GM23338 (cell line): ENCODE results near the gene C16orf87. TPM values are rescaled to one million over a fixed set of nuclear protein-coding genes. Genes with fewer than 3 reads are reported as not detected.

Source experiments
- ATAC-seq: fragments of 200-7000 bp; cut with Tn5 transposase; 3 replicates; pipeline ENCODE4 v1.9.1; 2020
- DNase-seq: peaks from one replicate; pipeline ENCODE4 v3.0.0-alpha.2; 2015; ENCODE audit warnings: low spot score
- H2AFZ ChIP-seq: fragments of 200-600 bp; sonication (generic); 2 replicates; pipeline ENCODE4 v1.8.0; 2016; ENCODE audit warnings: antibody characterized with exemption, mild to moderate bottlenecking, moderate library complexity
- H3F3A ChIP-seq: fragments of 200-600 bp; sonication (generic); replicated peaks from 2 replicates; pipeline ENCODE4 v1.8.0; 2017; ENCODE audit warnings: antibody characterized with exemption, mixed run types, low read depth
- H3K27ac ChIP-seq: fragments of 200-600 bp; sonication (generic); 2 replicates; pipeline ENCODE4 v1.6.1; 2016; ENCODE audit warnings: low read depth
- H3K27me3 ChIP-seq: fragments of 200-600 bp; sonication (generic); 2 replicates; pipeline ENCODE4 v1.8.0; 2016; ENCODE audit warnings: mild to moderate bottlenecking, mixed run types, moderate library complexity; ENCODE audit not compliant: insufficient read depth
- H3K36me3 ChIP-seq: fragments of 200-600 bp; sonication (generic); 2 replicates; pipeline ENCODE4 v1.8.0; 2016; ENCODE audit warnings: mild to moderate bottlenecking; ENCODE audit not compliant: insufficient read depth
- H3K4me1 ChIP-seq: fragments of 200-600 bp; sonication (generic); 2 replicates; pipeline ENCODE4 v1.8.0; 2016; ENCODE audit warnings: mild to moderate bottlenecking, moderate library complexity; ENCODE audit not compliant: insufficient read depth
- H3K4me2 ChIP-seq: fragments of 200-600 bp; sonication (generic); 2 replicates; pipeline ENCODE4 v1.7.1; 2017; ENCODE audit warnings: mixed run types
- H3K4me3 ChIP-seq: fragments of 200-600 bp; sonication (generic); 2 replicates; pipeline ENCODE4 v1.6.1; 2016; ENCODE audit warnings: mixed run types
- H3K79me2 ChIP-seq: fragments of 200-600 bp; sonication (generic); replicated peaks from 2 replicates; pipeline ENCODE4 v1.8.0; 2017; ENCODE audit warnings: mild to moderate bottlenecking; ENCODE audit not compliant: insufficient read depth
- H3K9me2 ChIP-seq: fragments of 200-600 bp; sonication (generic); 2 replicates; pipeline ENCODE4 v1.8.0; 2017; ENCODE audit not compliant: insufficient read depth
- H4K20me1 ChIP-seq: fragments of 200-600 bp; sonication (generic); replicated peaks from 2 replicates; pipeline ENCODE4 v1.8.0; 2017; ENCODE audit warnings: mild to moderate bottlenecking; ENCODE audit not compliant: insufficient read depth
- H3K27ac Mint-ChIP-seq: 2 replicates; pipeline ENCODE4 v1.8.0; 2020; ENCODE audit warnings: inconsistent platforms, mild to moderate bottlenecking, moderate library complexity, mixed read lengths
- H3K27me3 Mint-ChIP-seq: 3 replicates; pipeline ENCODE4 v1.8.0; 2022; ENCODE audit warnings: low read depth, mild to moderate bottlenecking, moderate library complexity, mixed read lengths, inconsistent platforms; ENCODE audit not compliant: insufficient read depth, poor library complexity
- H3K36me3 Mint-ChIP-seq: 3 replicates; pipeline ENCODE4 v1.8.0; 2021; ENCODE audit warnings: low read depth, mild to moderate bottlenecking, inconsistent platforms, moderate library complexity, mixed read lengths
- H3K4me1 Mint-ChIP-seq: 3 replicates; pipeline ENCODE4 v1.8.0; 2020; ENCODE audit warnings: mild to moderate bottlenecking, inconsistent platforms, mixed read lengths
- H3K4me3 Mint-ChIP-seq: 3 replicates; pipeline ENCODE4 v1.8.0; 2021; ENCODE audit warnings: moderate library complexity, mild to moderate bottlenecking, inconsistent platforms, mixed read lengths
- H3K9me3 Mint-ChIP-seq: 3 replicates; pipeline ENCODE4 v1.8.0; 2020; ENCODE audit warnings: moderate library complexity, mild to moderate bottlenecking, inconsistent platforms, mixed read lengths
- EZH2phosphoT487 ChIP-seq: fragments of 200-600 bp; sonication (generic); IDR thresholded peaks from one replicate; pipeline ENCODE4 v1.8.1; 2018; ENCODE audit warnings: antibody characterized with exemption; ENCODE audit not compliant: unreplicated experiment
- JUNB ChIP-seq: IDR thresholded peaks from one replicate; pipeline ENCODE4 v1.6.1; 2016; ENCODE audit warnings: antibody characterized with exemption; ENCODE audit not compliant: unreplicated experiment
- NANOG ChIP-seq: IDR thresholded peaks from 2 replicates; pipeline ENCODE4 v1.6.1; 2016; ENCODE audit warnings: antibody characterized with exemption, borderline replicate concordance
- POLR2AphosphoS5 ChIP-seq: IDR thresholded peaks from 2 replicates; pipeline ENCODE4 v1.6.1; 2016; ENCODE audit warnings: antibody characterized with exemption, low read depth
- STAT1 ChIP-seq: IDR thresholded peaks from one replicate; pipeline ENCODE4 v1.6.1; 2016; ENCODE audit warnings: antibody characterized with exemption; ENCODE audit not compliant: unreplicated experiment
- polyA plus RNA-seq: library from polyadenylated mRNA; unstranded; fragments of >200 nt; fragmentation: Nextera tagmentation; extraction: Ambion mirVana; gene quantifications from 2 replicates; pipeline ENCODE4 v1.2.1, GENCODE V29; 2016
- total RNA-seq: library from RNA; depleted of rRNA; stranded (reverse); fragments of >200 nt; shearing (Covaris generic); gene quantifications from 2 replicates; pipeline ENCODE4 v1.2.3, GENCODE V29; 2014
- TF ChIP-seq, protein P1 (sequence below): fragments of 250-450 bp; sonication (Bioruptor Pico); IDR thresholded peaks from 2 replicates; pipeline ENCODE4 v1.5.0; 2020; ENCODE audit warnings: mild to moderate bottlenecking, moderate library complexity

Gene C16orf87
- total and polyA plus RNA-seq, 2 experiments from 2014 or later = 23.4 to 46.0 TPM

DNA sequence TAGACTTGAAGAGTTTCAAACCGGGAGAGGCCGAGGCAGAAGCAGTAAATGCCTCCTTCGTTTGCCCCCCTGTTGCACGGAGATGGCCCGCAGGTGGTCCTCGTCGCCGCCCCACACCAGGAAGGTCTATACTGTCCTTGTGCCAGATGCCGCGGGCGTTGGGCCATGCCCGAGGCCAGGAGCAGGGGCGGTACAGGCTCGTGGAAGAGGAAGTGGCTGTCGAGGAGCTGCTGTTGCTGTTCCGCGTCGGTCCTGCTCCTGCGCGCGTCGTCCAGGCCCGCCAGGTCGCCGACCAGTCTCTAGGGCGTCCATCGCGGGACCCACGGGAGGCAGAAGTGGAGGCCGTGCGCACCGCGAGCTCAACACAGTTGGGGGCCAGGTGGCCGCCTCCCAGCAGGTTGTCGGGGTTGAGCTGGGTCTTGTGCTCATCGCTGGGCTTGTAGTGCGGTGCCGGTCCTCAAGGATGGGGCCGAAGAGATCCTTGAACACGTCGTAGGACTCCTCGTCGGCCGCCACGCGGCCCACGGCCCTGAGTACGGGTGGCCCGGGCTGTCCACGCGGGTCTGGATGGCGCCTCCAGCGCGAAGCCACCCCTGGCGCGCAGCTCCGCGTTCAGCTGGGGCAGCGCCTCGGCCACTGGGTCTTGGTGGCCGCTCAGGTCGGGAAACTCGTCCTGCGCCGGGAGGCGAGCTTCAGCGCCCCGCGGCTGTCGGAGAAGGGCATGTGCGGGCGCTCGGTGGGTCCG is 13.1 kb upstream of the C16orf87 start:
- Histone ChIP-seq H3F3A (0 out of 2 replicates have a peak, but pooled peaks cover 4% of the 10 kb centered on the region), H3K36me3 (no peaks in the 10 kb centered on the region), H3K27ac (no peak overlapping the region), H3K27me3 (no peaks in the 10 kb centered on the region), H3K9me2 (no peaks in the 10 kb centered on the region), H3K4me1 (no peaks in the 10 kb centered on the region), H3K4me3 (no peak overlapping the region), H3K79me2 (no peaks in the 10 kb centered on the region), H2AFZ (peak overlapping the region; percentile 72), H3K4me2 (no peak overlapping the region), H4K20me1 (no peaks in the 10 kb centered on the region)
- Mint-ChIP-seq H3K9me3 (peaks cover 14% of the 10 kb centered on the region), H3K4me1 (peaks cover 5% of the 10 kb centered on the region; the same call in 2 of the 3 replicates), H3K27me3 (peaks cover 2% of the 10 kb centered on the region), H3K4me3 (no peak overlapping the region), H3K36me3 (0 out of 3 replicates have a peak, but pooled peaks cover 3% of the 10 kb centered on the region), H3K27ac (no peak overlapping the region)
- DNase-seq (peak; percentile 19), ATAC-seq (no peak; the same call in 2 of the 3 replicates)
- TF ChIP-seq POLR2AphosphoS5 (no peak), STAT1 (no peak), EZH2phosphoT487 (no peak), JUNB (no peak), NANOG (no peak)
- TF ChIP-seq, protein P1, sequence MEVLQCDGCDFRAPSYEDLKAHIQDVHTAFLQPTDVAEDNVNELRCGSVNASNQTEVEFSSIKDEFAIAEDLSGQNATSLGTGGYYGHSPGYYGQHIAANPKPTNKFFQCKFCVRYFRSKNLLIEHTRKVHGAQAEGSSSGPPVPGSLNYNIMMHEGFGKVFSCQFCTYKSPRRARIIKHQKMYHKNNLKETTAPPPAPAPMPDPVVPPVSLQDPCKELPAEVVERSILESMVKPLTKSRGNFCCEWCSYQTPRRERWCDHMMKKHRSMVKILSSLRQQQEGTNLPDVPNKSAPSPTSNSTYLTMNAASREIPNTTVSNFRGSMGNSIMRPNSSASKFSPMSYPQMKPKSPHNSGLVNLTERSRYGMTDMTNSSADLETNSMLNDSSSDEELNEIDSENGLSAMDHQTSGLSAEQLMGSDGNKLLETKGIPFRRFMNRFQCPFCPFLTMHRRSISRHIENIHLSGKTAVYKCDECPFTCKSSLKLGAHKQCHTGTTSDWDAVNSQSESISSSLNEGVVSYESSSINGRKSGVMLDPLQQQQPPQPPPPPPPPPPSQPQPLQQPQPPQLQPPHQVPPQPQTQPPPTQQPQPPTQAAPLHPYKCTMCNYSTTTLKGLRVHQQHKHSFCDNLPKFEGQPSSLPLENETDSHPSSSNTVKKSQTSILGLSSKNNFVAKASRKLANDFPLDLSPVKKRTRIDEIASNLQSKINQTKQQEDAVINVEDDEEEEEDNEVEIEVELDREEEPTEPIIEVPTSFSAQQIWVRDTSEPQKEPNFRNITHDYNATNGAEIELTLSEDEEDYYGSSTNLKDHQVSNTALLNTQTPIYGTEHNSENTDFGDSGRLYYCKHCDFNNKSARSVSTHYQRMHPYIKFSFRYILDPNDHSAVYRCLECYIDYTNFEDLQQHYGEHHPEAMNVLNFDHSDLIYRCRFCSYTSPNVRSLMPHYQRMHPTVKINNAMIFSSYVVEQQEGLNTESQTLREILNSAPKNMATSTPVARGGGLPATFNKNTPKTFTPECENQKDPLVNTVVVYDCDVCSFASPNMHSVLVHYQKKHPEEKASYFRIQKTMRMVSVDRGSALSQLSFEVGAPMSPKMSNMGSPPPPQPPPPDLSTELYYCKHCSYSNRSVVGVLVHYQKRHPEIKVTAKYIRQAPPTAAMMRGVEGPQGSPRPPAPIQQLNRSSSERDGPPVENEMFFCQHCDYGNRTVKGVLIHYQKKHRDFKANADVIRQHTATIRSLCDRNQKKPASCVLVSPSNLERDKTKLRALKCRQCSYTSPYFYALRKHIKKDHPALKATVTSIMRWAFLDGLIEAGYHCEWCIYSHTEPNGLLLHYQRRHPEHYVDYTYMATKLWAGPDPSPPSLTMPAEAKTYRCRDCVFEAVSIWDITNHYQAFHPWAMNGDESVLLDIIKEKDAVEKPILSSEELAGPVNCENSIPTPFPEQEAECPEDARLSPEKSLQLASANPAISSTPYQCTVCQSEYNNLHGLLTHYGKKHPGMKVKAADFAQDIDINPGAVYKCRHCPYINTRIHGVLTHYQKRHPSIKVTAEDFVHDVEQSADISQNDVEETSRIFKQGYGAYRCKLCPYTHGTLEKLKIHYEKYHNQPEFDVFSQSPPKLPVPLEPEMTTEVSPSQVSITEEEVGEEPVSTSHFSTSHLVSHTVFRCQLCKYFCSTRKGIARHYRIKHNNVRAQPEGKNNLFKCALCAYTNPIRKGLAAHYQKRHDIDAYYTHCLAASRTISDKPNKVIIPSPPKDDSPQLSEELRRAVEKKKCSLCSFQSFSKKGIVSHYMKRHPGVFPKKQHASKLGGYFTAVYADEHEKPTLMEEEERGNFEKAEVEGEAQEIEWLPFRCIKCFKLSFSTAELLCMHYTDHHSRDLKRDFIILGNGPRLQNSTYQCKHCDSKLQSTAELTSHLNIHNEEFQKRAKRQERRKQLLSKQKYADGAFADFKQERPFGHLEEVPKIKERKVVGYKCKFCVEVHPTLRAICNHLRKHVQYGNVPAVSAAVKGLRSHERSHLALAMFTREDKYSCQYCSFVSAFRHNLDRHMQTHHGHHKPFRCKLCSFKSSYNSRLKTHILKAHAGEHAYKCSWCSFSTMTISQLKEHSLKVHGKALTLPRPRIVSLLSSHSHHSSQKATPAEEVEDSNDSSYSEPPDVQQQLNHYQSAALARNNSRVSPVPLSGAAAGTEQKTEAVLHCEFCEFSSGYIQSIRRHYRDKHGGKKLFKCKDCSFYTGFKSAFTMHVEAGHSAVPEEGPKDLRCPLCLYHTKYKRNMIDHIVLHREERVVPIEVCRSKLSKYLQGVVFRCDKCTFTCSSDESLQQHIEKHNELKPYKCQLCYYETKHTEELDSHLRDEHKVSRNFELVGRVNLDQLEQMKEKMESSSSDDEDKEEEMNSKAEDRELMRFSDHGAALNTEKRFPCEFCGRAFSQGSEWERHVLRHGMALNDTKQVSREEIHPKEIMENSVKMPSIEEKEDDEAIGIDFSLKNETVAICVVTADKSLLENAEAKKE (CRISPR knock-in tag) = no peak
